Spinal cord (tissue), 10 donors: ENCODE measurements around the gene PDSS2. TPM values are rescaled to one million over a fixed set of nuclear protein-coding genes. Genes with fewer than 3 reads are reported as not detected.
A peak's percentile ranks its signal among the peaks of the same experiment; 100 is the strongest.

Source experiments
- DNase-seq, 6 donors: peaks; one replicate each; pipeline versions ENCODE4 v3.0.0 to v3.0.0-alpha.2; 2013 to 2015; ENCODE audit warnings: low spot score in 6 of 6, low read depth in 4 of 6
- H3K27ac ChIP-seq: one replicate; pipeline ENCODE4 v1.5.1; 2013; ENCODE audit warnings: low read depth, low read length, control low read depth
- H3K27me3 ChIP-seq: one replicate; pipeline ENCODE4 v1.6.1; 2013; ENCODE audit warnings: low read length; ENCODE audit not compliant: control insufficient read depth, insufficient read depth
- H3K36me3 ChIP-seq: one replicate; pipeline ENCODE4 v1.6.1; 2013; ENCODE audit warnings: low read length; ENCODE audit not compliant: control insufficient read depth, insufficient read depth
- H3K4me1 ChIP-seq: one replicate; pipeline ENCODE4 v1.6.1; 2013; ENCODE audit warnings: low read length; ENCODE audit not compliant: control insufficient read depth, insufficient read depth
- H3K4me3 ChIP-seq: one replicate; pipeline ENCODE4 v1.5.1; 2013; ENCODE audit warnings: low read depth, low read length, control low read depth
- H3K9me3 ChIP-seq: one replicate; pipeline ENCODE4 v1.6.1; 2013; ENCODE audit warnings: low read length; ENCODE audit not compliant: control insufficient read depth, insufficient read depth
- WGBS: methylation state at CpG from one replicate; pipeline ENCODE4 v1.1.5; 2013; ENCODE audit warnings: missing lambda C conversion rate; ENCODE audit not compliant: insufficient coverage; 5-methylcytosine and 5-hydroxymethylcytosine counted together
- polyA plus RNA-seq, 2 donors: library from polyadenylated mRNA; unstranded; fragments of 120-200 nt; gene quantifications; one replicate each; pipeline ENCODE4 v1.2.1, GENCODE V29; 2013; ENCODE audit not compliant: insufficient read length in 2 of 2
- total RNA-seq, 2 donors: library from RNA; depleted of rRNA in 1 of 2; stranded (reverse); fragments of 120-200 nt in 1 of 2; fragments of >200 nt in 1 of 2; gene quantifications; one replicate each; pipeline versions ENCODE4 v1.2.3 to v1.2.4, GENCODE V29; 2013 to 2014
- donor health status: healthy.

The PDSS2 gene
- total and polyA plus RNA-seq, 4 donors = 9.5 to 14.5 (median 10.6) TPM

DNA sequence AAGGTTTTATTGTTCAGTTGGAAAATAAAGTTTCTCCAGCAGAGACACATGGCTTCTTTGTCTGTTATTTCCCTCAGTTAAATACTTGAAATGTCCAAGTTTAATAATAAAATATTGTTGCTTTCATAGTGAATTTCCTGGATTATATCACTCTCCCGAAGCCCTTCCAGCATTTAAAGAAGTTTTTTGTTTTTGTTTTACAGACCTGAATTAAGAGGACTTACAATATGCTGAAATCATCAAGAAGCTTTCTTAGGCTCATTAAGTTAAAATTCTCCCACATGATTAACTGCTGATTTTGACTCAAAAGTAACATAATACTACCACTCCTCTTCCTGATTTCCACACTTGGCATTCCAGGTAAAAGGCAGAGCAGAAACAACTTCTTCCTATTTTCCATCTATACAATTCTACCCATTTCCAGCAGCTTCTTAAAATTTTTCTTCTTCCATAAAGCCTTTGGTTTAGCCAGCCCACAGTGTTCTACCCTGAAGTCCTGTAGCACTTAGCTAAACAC lies 35.8 kb downstream of the PDSS2 start:
- Histone ChIP-seq H3K27me3 (no peaks in the 10 kb centered on the region), H3K27ac (no peak overlapping the region), H3K36me3 (no peaks in the 10 kb centered on the region), H3K9me3 (peaks cover 6% of the 10 kb centered on the region), H3K4me3 (no peak overlapping the region), H3K4me1 (no peaks in the 10 kb centered on the region)
- no peak for DNase-seq
- WGBS = no CpG with 5 or more reads among the region's 1 CpG

DNA sequence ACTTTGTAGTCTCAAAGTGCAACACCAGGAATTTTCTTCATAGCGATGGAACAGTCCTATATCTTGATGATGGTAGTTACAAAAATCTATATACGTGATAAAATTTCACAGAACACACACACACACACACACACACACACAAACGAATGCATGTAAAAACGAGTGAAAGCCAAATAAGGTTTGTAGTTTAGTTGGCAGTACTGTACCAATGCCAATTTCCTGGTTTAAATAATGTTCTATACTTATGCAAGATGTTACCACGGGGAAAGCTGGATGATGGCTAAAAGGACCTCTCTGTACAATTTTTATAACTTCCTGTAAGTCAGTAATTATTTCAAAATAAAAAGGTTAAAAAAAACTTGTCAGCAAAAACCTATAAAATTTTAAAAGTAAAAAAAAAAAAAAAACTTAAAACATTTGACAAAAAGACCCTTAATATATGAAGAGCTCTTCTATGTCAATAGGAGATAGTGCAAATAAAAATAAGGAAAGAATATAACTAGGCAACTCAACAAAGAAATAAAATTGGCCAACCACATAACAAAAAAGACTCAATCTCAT lies 37.6 kb downstream of the PDSS2 start:
- H3K4me3 ChIP-seq = no peak overlapping the region
- peaks cover 6% of the 10 kb centered on the region for H3K9me3 ChIP-seq
- H3K4me1 ChIP-seq = no peaks in the 10 kb centered on the region
- DNase-seq = no peak
- no peaks in the 10 kb centered on the region for H3K36me3 ChIP-seq
- no peak overlapping the region for H3K27ac ChIP-seq
- WGBS = no CpG with 5 or more reads among the region's 5 CpGs
- no peaks in the 10 kb centered on the region for H3K27me3 ChIP-seq

DNA sequence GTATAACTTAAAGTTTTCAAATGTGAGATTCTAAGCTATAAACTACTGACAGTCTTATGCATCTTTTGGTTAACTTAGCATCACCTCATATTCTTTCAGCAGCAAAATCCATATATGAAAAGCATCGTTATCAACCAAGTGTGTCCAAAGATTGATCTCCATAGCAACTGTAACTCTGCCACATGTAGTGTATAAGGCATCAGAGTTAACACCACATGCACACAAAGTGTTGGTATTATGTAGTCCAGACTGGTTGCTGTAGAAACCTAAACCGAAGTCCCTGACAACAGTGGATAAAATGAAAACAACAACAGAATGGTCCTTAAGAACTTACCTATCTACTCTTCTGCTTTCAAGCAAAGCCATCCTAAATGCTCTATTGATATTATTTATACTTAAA lies 39.6 kb downstream of the PDSS2 start:
- no CpG with 5 or more reads among the region's 2 CpGs for WGBS
- no peaks in the 10 kb centered on the region for H3K4me1 ChIP-seq
- H3K27ac ChIP-seq = no peak overlapping the region
- H3K36me3 ChIP-seq = no peaks in the 10 kb centered on the region
- H3K27me3 ChIP-seq = no peaks in the 10 kb centered on the region
- H3K9me3 ChIP-seq = no peaks in the 10 kb centered on the region
- H3K4me3 ChIP-seq = no peak overlapping the region
- DNase-seq = peak in 3 of 6 donors; percentile 14 to 73 (median 65)

DNA sequence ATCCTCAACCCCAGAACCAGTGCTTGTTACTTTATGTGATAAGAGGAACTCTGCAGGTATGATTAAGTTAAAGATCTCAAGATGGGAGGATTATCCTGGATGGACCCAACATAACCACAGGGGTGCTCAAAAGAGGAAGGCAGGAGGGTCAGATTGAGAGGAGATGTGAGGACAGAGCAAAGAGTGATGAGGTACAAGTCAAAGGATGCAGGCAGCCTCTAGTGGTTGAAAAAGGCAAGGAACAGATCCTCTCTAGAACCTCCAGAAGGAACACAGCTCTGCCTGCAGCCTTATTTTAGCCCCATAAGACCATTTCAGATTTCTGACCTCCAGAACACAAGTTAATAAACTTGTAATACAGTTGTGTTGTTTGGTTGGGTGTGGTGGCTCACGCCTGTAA lies 41.2 kb downstream of the PDSS2 start:
- Histone ChIP-seq H3K27ac (no peak overlapping the region), H3K36me3 (no peaks in the 10 kb centered on the region), H3K27me3 (no peaks in the 10 kb centered on the region), H3K4me1 (no peaks in the 10 kb centered on the region), H3K4me3 (no peak overlapping the region), H3K9me3 (no peaks in the 10 kb centered on the region)
- no peak for DNase-seq
- no CpG with 5 or more reads among the region's 1 CpG for WGBS

DNA sequence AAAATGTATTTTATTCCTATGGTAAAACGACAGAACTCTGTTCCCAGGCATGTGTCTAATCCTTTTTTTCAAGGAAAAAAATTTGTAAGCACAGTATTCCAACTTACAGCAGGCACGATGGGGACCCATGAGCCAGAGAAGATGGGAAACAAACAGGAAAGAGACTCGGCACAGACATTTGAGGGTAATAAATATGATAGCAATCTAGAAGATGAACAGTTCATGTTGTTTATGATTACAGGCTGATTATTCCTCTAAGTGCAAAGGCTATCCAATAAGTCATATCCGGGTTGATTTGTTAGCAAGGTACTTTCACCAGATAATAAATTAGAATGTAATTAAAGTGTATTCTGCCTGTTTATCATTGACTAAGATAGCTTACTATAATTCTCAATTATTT lies 43.2 kb downstream of the PDSS2 start:
- H3K27me3 ChIP-seq = no peaks in the 10 kb centered on the region
- H3K4me3 ChIP-seq = no peak overlapping the region
- H3K27ac ChIP-seq = no peak overlapping the region
- peak in 2 of 6 donors; percentile 25 to 46 for DNase-seq
- no peaks in the 10 kb centered on the region for H3K36me3 ChIP-seq
- H3K4me1 ChIP-seq = no peaks in the 10 kb centered on the region
- no CpG with 5 or more reads among the region's 4 CpGs for WGBS
- H3K9me3 ChIP-seq = no peaks in the 10 kb centered on the region

DNA sequence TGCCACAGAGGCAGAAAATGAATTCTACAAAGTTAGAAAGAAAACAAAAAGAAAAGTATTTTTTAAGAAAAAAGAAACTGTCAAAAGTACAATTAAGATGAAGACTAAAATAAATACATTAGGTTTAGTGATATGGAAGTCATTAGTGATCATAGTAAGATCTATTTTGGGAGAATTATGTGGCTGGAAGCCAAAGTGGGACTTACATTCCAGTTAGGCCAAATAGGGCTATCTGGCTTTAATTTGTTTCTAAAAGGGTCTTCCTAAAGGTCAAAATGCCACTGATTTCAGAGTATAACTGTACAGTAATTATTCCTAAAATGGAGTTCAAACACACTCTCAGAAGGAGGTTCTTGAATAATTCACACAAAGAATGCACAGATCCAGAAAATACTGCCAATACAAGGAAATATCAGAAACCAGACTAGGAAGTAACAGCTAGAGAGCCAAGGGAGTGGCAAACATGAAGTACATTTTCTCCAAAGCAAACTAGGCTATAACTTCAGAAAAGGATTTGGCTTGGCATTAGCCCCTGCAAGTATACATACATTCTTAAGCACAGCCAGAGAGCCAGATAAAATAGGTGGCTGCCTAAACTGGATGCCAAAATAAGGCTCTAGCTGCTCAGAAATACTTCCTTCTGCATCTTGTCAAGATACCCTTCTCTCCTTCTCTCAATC lies 45.3 kb downstream of the PDSS2 start:
- peak in 1 of 6 donors; percentile 63 for DNase-seq
- no peaks in the 10 kb centered on the region for H3K27me3 ChIP-seq

DNA sequence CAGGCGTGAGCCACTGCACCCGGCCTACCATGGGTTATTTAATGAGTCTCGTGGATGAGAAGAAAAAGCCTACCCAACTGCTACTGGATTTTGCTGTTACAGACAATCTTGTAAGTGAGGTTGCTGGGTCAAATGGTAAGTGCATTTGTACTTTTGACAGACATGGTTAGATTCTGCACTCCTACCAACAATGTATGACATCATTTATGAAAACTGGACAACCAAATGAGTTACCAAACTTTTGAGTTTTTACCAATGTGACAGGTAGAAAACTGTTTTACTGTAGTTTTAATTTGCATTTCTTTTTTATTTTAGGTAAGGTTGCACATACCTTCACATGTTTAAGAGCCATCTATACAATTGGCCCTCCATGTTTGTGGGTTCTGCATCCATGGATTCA lies 48.2 kb downstream of the PDSS2 start:
- no peaks in the 10 kb centered on the region for H3K9me3 ChIP-seq
- no peak for DNase-seq
- H3K27ac ChIP-seq = no peak overlapping the region
- no peaks in the 10 kb centered on the region for H3K4me1 ChIP-seq
- H3K4me3 ChIP-seq = no peak overlapping the region
- WGBS = no CpG with 5 or more reads among the region's 3 CpGs
- H3K36me3 ChIP-seq = no peaks in the 10 kb centered on the region
- H3K27me3 ChIP-seq = no peaks in the 10 kb centered on the region

More for the DNA sequence above, 45.3 kb downstream of the PDSS2 start:
- no peaks in the 10 kb centered on the region for H3K36me3 ChIP-seq
- H3K4me1 ChIP-seq = no peaks in the 10 kb centered on the region
- H3K27ac ChIP-seq = no peak overlapping the region
- no peaks in the 10 kb centered on the region for H3K9me3 ChIP-seq
- H3K4me3 ChIP-seq = no peak overlapping the region

DNA sequence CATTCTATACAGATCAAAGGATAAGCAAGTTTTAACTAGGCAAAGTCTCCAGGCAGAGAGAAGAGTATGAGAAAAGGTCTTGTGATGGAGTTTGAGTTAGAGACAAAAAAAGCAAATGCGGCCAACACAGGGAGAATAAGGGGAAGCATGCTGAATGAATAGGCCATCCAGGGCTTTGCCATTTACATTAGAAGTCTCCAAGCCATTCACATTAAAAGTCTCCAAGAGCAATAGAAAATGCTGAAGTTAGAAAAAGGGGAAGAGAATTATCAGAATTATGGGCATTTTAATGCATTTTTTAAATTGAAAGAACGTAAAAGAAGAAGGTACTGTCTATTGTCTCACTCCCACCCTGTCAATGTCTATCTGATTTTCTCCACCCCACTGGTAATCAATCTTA lies 49.4 kb downstream of the PDSS2 start:
- Histone ChIP-seq H3K36me3 (no peaks in the 10 kb centered on the region), H3K27me3 (no peaks in the 10 kb centered on the region), H3K4me1 (no peaks in the 10 kb centered on the region), H3K9me3 (peaks cover 3% of the 10 kb centered on the region), H3K4me3 (no peak overlapping the region), H3K27ac (no peak overlapping the region)
- DNase-seq = no peak
- WGBS = no CpG with 5 or more reads among the region's 2 CpGs

DNA sequence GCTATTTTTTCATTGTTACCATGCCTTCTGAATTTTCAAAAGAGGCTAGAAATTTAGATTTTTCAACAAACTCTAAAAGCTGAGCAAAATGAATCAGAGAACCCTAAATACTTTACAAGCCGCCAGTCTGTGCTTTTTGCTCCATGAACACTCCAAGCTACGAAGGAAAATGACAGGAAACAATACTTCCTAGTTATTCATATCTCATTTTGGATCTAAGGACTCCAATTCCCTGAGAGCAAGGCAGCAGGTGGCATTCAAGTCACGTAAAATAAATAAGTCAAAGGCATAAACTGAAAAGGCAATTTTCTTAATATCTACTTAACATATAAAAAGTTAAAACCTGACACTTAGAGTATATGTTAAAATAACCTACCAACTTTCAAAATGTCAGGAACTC lies 50.6 kb downstream of the PDSS2 start:
- no peaks in the 10 kb centered on the region for H3K36me3 ChIP-seq
- peaks cover 4% of the 10 kb centered on the region for H3K9me3 ChIP-seq
- H3K27ac ChIP-seq = no peak overlapping the region
- WGBS = 100% methylated on average over 1 of the region's 3 CpGs
- H3K4me3 ChIP-seq = no peak overlapping the region
- H3K27me3 ChIP-seq = no peaks in the 10 kb centered on the region
- H3K4me1 ChIP-seq = no peaks in the 10 kb centered on the region
- peak in 1 of 6 donors; percentile 5 for DNase-seq

DNA sequence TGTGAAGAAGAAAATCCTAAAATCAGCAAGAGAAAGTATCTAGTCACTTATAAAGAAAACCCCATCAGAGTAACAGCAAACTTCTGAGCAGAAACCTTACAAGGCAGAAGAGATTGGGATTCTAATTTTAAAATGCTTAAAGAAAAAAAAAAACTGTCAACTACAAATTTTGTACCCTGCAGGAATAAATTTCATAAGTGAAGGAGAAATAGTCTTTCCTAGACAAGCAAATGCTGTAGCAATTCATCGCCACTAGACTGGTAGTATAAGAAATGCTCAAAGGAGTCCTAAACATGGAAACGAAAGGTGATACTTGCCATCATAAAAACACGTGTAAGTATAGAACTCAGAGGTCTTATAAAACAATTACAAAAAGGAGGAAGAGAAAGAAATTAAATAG lies 54.4 kb downstream of the PDSS2 start:
- no peak for DNase-seq
- no peak overlapping the region for H3K27ac ChIP-seq
- no peaks in the 10 kb centered on the region for H3K27me3 ChIP-seq
- no peak overlapping the region for H3K4me3 ChIP-seq
- no CpG with 5 or more reads among the region's 3 CpGs for WGBS
- no peaks in the 10 kb centered on the region for H3K4me1 ChIP-seq
- no peaks in the 10 kb centered on the region for H3K36me3 ChIP-seq
- H3K9me3 ChIP-seq = peaks cover 11% of the 10 kb centered on the region
